Measurements from ENCODE around the gene CNOT8.

GRCh38 chr5:154895606-154896561 is 37.5 kb downstream of the CNOT8 start:
- no peak for TF ChIP-seq CTCF (IDR thresholded peaks at IDR 0.05; ENCODE audit: low read depth, low read length, poor library complexity, severe bottlenecking)
- TF ChIP-seq EZH2phosphoT487 (IDR thresholded peaks at IDR 0.05; ENCODE audit: borderline replicate concordance, low read length), result no peak
